DND-41 (cell line): ENCODE results near the gene ARMC2.
"Not testable (repeated sequence)": the region's sequence is repeated elsewhere in the genome, so short reads cannot be mapped to it uniquely, and the experiment has no call there.

ENCODE experiments used
- EZH2 ChIP-seq: IDR thresholded peaks from 3 replicates; pipeline ENCODE4 v1.6.1; 2012; ENCODE audit warnings: borderline replicate concordance, low read depth, mild to moderate bottlenecking, moderate library complexity, low read length, inconsistent platforms; ENCODE audit not compliant: severe bottlenecking
- TF ChIP-seq, protein P1 (sequence below): IDR thresholded peaks from 2 replicates; pipeline ENCODE4 v1.5.1; 2012; ENCODE audit warnings: borderline replicate concordance, low read length, moderate library complexity, mild to moderate bottlenecking; ENCODE audit not compliant: poor library complexity, severe bottlenecking; ENCODE audit errors: extremely low read depth

DNA sequence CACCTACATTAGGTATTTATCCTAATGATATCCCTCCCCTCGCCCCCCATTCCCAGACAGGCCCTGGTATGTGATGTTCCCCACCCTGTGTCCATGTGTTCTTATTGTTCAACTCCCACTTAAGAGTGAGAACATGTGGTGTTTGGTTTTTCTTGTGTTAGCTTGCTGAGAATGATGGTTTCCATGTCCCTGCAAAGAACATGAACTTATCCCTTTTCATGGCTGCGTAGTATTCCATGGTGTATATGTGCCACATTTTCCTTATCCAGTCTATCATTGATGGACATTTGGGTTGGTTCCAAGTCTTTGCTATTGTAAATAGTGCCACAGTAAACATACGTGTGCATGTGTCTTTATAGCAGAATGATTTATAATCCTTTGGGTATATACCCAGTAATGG lies 35.0 kb upstream of the ARMC2 start:
- TF ChIP-seq, protein P1, sequence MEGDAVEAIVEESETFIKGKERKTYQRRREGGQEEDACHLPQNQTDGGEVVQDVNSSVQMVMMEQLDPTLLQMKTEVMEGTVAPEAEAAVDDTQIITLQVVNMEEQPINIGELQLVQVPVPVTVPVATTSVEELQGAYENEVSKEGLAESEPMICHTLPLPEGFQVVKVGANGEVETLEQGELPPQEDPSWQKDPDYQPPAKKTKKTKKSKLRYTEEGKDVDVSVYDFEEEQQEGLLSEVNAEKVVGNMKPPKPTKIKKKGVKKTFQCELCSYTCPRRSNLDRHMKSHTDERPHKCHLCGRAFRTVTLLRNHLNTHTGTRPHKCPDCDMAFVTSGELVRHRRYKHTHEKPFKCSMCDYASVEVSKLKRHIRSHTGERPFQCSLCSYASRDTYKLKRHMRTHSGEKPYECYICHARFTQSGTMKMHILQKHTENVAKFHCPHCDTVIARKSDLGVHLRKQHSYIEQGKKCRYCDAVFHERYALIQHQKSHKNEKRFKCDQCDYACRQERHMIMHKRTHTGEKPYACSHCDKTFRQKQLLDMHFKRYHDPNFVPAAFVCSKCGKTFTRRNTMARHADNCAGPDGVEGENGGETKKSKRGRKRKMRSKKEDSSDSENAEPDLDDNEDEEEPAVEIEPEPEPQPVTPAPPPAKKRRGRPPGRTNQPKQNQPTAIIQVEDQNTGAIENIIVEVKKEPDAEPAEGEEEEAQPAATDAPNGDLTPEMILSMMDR = not testable (repeated sequence)
- not testable (repeated sequence) for TF ChIP-seq EZH2
